Keratinocyte (primary cell): ENCODE measurements around the gene TENM4.

Experiments used
- CTCF ChIP-seq, 3 experiments: IDR thresholded peaks in 1 of 3; conservative IDR thresholded peaks in 1 of 3; optimal IDR thresholded peaks in 1 of 3; 2 replicates in 2 of 3; 3 replicates in 1 of 3; pipeline versions ENCODE3 to v1.5.1; 2011; ENCODE audit warnings: low read length in 3 of 3, mild to moderate bottlenecking in 3 of 3, moderate library complexity in 2 of 3, control low read depth in 1 of 3, inconsistent platforms in 1 of 3; ENCODE audit not compliant: insufficient read depth in 2 of 3; ENCODE audit errors: extremely low read depth in 1 of 3
- EZH2 ChIP-seq: IDR thresholded peaks from one replicate; pipeline ENCODE4 v1.6.1; 2012; ENCODE audit warnings: inconsistent platforms, mild to moderate bottlenecking, low read length, moderate library complexity

GRCh38 chr11:79482800-79483199 is 42.0 kb upstream of the TENM4 start:
- TF ChIP-seq CTCF (optimal IDR thresholded peaks at IDR 0.05 in 1 of 3, IDR thresholded peaks at IDR 0.05 in 1 of 3, conservative IDR thresholded peaks at IDR 0.05 in 1 of 3; ENCODE audit: extremely low read depth in 1 of 3, insufficient read depth in 2 of 3, low read length in 3 of 3) (no peak), EZH2 (no peak)
